Endothelial cell of umbilical vein (primary cell): Measurements from ENCODE around the gene NGF. TPM values are rescaled to one million over a fixed set of nuclear protein-coding genes. Genes with fewer than 3 reads are reported as not detected.

Experiments used
- BruUV-seq: library from RNA; stranded (reverse); fragments of 400-500 nt; replicated peaks from 2 replicates; lab custom pipeline; 2021; lab: Mats Ljungman, UMichigan
- CTCF ChIA-PET: fragments of 300-600, 350-600 bp; sonication (Branson Sonifier 250); formaldehyde crosslinking; loops from one replicate; lab custom pipeline; 2021; ENCODE audit warnings: antibody characterized with exemption, inconsistent platforms; lab: Charles Lee
- POLR2A ChIA-PET: fragments of 300-600, 350-600 bp; sonication (Branson Sonifier 250); formaldehyde crosslinking; loops from one replicate; lab custom pipeline; 2021; ENCODE audit warnings: antibody characterized with exemption, inconsistent platforms; lab: Charles Lee
- DNase-seq: peaks from one replicate; pipeline ENCODE4 v3.0.0-alpha.2; 2011; ENCODE audit warnings: low read depth, low spot score
- FAIRE-seq: peaks from 2 replicates; lab custom pipeline; 2011; peaks lifted over from hg19 to GRCh38; lab: Jason Lieb, UNC
- H2AFZ ChIP-seq: 2 replicates; pipeline ENCODE4 v1.6.0; 2012; ENCODE audit warnings: low read depth, low read length, control low read depth, inconsistent platforms
- H3K27ac ChIP-seq: 2 replicates; pipeline ENCODE4 v1.5.1; 2011; ENCODE audit warnings: low read depth, mild to moderate bottlenecking, control low read depth, low read length, moderate library complexity; ENCODE audit not compliant: insufficient read depth
- H3K27me3 ChIP-seq, 2 experiments: 2 replicates each; pipeline versions ENCODE4 v1.6.0 to v1.6.1; 2011; ENCODE audit warnings: low read length in 2 of 2, mixed read lengths in 1 of 2; ENCODE audit not compliant: control insufficient read depth in 2 of 2, insufficient read depth in 2 of 2
- H3K36me3 ChIP-seq, 2 experiments: 2 replicates in 1 of 2; 3 replicates in 1 of 2; pipeline ENCODE4 v1.5.1; 2011; ENCODE audit warnings: low read length in 2 of 2, mild to moderate bottlenecking in 1 of 2, moderate library complexity in 1 of 2; ENCODE audit not compliant: control insufficient read depth in 2 of 2, insufficient read depth in 2 of 2; ENCODE audit errors: extremely low read depth in 1 of 2
- H3K4me1 ChIP-seq: 3 replicates; pipeline ENCODE4 v1.5.1; 2011; ENCODE audit warnings: mild to moderate bottlenecking, low read length; ENCODE audit not compliant: control insufficient read depth, insufficient read depth; ENCODE audit errors: extremely low read depth
- H3K4me2 ChIP-seq: 2 replicates; pipeline ENCODE4 v1.6.1; 2011; ENCODE audit warnings: low read length, control low read depth, mixed read lengths; ENCODE audit not compliant: insufficient read depth
- H3K4me3 ChIP-seq, 3 experiments: fragments of 200-600 bp in 1 of 3; sonication (generic), shearing (Covaris generic) in 1 of 3; replicated peaks in 1 of 3; 2 replicates each; pipeline ENCODE4 v1.5.1; 2011 to 2016; ENCODE audit warnings: control low read depth in 3 of 3, low read length in 3 of 3, mild to moderate bottlenecking in 2 of 3, inconsistent platforms in 1 of 3, low read depth in 1 of 3, moderate library complexity in 1 of 3; ENCODE audit not compliant: insufficient read depth in 1 of 3
- H3K79me2 ChIP-seq: 2 replicates; pipeline ENCODE4 v1.6.0; 2012; ENCODE audit warnings: low read length, inconsistent platforms; ENCODE audit not compliant: control insufficient read depth, insufficient read depth
- H3K9ac ChIP-seq: replicated peaks from 2 replicates; pipeline ENCODE3; 2011; ENCODE audit warnings: low read length, control low read depth; ENCODE audit not compliant: insufficient read depth; ENCODE audit errors: extremely low read depth
- H3K9me1 ChIP-seq: replicated peaks from 3 replicates; pipeline ENCODE4 v1.6.0; 2011; ENCODE audit warnings: mild to moderate bottlenecking, low read length; ENCODE audit not compliant: control insufficient read depth, insufficient read depth; ENCODE audit errors: extremely low read depth
- H3K9me3 ChIP-seq: replicated peaks from 2 replicates; pipeline ENCODE4 v1.5.1; 2012; ENCODE audit warnings: low read length, inconsistent platforms; ENCODE audit not compliant: control insufficient read depth, insufficient read depth
- H4K20me1 ChIP-seq: replicated peaks from 2 replicates; pipeline ENCODE3; 2011; ENCODE audit warnings: mild to moderate bottlenecking, low read length; ENCODE audit not compliant: control insufficient read depth, insufficient read depth; ENCODE audit errors: extremely low read depth
- CTCF ChIP-seq, 2 donors: IDR thresholded peaks; 1 replicate in 1 of 2; 2 replicates in 1 of 2; pipeline ENCODE4 v1.5.1; 2011; ENCODE audit warnings: low read length in 2 of 2, mild to moderate bottlenecking in 2 of 2, moderate library complexity in 2 of 2, control low read depth in 1 of 2, inconsistent platforms in 1 of 2, low read depth in 1 of 2; ENCODE audit not compliant: insufficient read depth in 1 of 2; ENCODE audit errors: extremely low read depth in 1 of 2
- EZH2 ChIP-seq: IDR thresholded peaks from 2 replicates; pipeline ENCODE4 v1.6.1; 2012; ENCODE audit warnings: borderline replicate concordance, low read depth, mild to moderate bottlenecking, moderate library complexity, low read length, inconsistent platforms; ENCODE audit not compliant: severe bottlenecking
- GATA2 ChIP-seq: IDR thresholded peaks from 2 replicates; pipeline ENCODE4 v1.7.0; 2011; ENCODE audit warnings: low read depth, mild to moderate bottlenecking, moderate library complexity, mixed read lengths, low read length; ENCODE audit not compliant: insufficient read length, insufficient read depth
- MAX ChIP-seq: IDR thresholded peaks from 2 replicates; pipeline ENCODE4 v1.6.1; 2011; ENCODE audit not compliant: insufficient read depth, insufficient read length
- POLR2AphosphoS5 ChIP-seq: IDR thresholded peaks from 2 replicates; pipeline ENCODE4 v1.6.1; 2012; ENCODE audit warnings: low read depth, mild to moderate bottlenecking, control low read depth, low read length, moderate library complexity; ENCODE audit not compliant: insufficient read depth
- dilution Hi-C: fragments of 300-500 bp; cut with MboI; formaldehyde crosslinking; loops from one replicate; pipeline ENCODE4 v1.15.0; 2019; ENCODE audit warnings: low sequenced_read_pairs; ENCODE audit not compliant: extremely low pct_ligation_motif_present
- intact Hi-C: fragments of 100-400 bp; cut with micrococcal nuclease; formaldehyde crosslinking; loops from one replicate; pipeline ENCODE4 v1.10.0; 2022
- polyA plus RNA-seq, 4 experiments: library from polyadenylated mRNA; depleted of rRNA in 3 of 4; stranded (reverse) in 3 of 4; unstranded in 1 of 4; fragments of >200 nt; gene quantifications; 2 replicates each; pipeline versions ENCODE4 v1.2.1 to v1.2.3, GENCODE V29; 2011 to 2012; ENCODE audit warnings: missing spikeins in 1 of 4
- total RNA-seq: library from RNA; stranded (reverse); gene quantifications from 2 replicates; pipeline ENCODE4 v1.2.3, GENCODE V29; 2021

NGF gene
- total and polyA plus RNA-seq, 2 donors (not counting 3 experiments of a cell fraction or from before 2014, with no cell fraction given): not detected

- Histone ChIP-seq H3K27me3 (peaks cover 0 to 4% of the 10 kb centered on the region in 2 experiments), H4K20me1 (no peaks in the 10 kb centered on the region), H3K36me3 (no peaks in the 10 kb centered on the region), H2AFZ (no peak overlapping the region), H3K27ac (no peak overlapping the region), H3K4me3 (no peak overlapping the region), H3K9ac (no peak overlapping the region), H3K9me1 (no peaks in the 10 kb centered on the region), H3K9me3 (no peaks in the 10 kb centered on the region), H3K4me1 (no peaks in the 10 kb centered on the region), H3K4me2 (no peak overlapping the region), H3K79me2 (no peaks in the 10 kb centered on the region)
- no TSS peak for BruUV-seq
- ChIA-PET CTCF (interaction anchor here (0.9 kb wide), 1 partner anchor 446 kb away, joined by 4 read pairs; no protein-coding TSS in a partner anchor), POLR2A (no interaction called here)
- FAIRE-seq (no peak), DNase-seq (no peak)
- intact Hi-C loops: no loop called here
- TF ChIP-seq GATA2 (no peak), MAX (no peak), CTCF (IDR thresholded peaks at IDR 0.05; ENCODE audit: extremely low read depth in 1 of 2, insufficient read depth in 1 of 2, low read depth in 1 of 2, low read length in 2 of 2) (no peak), POLR2AphosphoS5 (no peak), EZH2 (no peak)
- dilution Hi-C loops: no loop called here
These were observed 76.6 kb downstream of the NGF start for GRCh38 chr1:115261496-115261895.
